OCI-LY3 (cell line): Measurements from ENCODE around the gene IFITM1.

Experiments
- CTCF ChIP-seq: fragments of 200-600, 300-600 bp; sonication (generic); IDR thresholded peaks from 2 replicates; pipeline ENCODE4 v1.5.1; 2014; ENCODE audit warnings: antibody characterized with exemption, low read length, low read depth
- EZH2phosphoT487 ChIP-seq: fragments of 200-600 bp; shearing (Covaris generic); IDR thresholded peaks from 2 replicates; pipeline ENCODE4 v1.6.1; 2018; ENCODE audit warnings: antibody characterized with exemption, mixed run types, low read depth

- TF ChIP-seq CTCF: no peak
- TF ChIP-seq EZH2phosphoT487: no peak
Observed at GRCh38 chr11:291281-292210, 22.3 kb upstream of the IFITM1 start.
